Measurements from ENCODE around the gene SLC35B2. TPM values are rescaled to one million over a fixed set of nuclear protein-coding genes. Genes with fewer than 3 reads are reported as not detected.
A peak's percentile ranks its signal among the peaks of the same experiment; 100 is the strongest.

SLC35B2 gene
- total RNA-seq, 1 donor from 2014 or later, result 77.0 TPM

DNA sequence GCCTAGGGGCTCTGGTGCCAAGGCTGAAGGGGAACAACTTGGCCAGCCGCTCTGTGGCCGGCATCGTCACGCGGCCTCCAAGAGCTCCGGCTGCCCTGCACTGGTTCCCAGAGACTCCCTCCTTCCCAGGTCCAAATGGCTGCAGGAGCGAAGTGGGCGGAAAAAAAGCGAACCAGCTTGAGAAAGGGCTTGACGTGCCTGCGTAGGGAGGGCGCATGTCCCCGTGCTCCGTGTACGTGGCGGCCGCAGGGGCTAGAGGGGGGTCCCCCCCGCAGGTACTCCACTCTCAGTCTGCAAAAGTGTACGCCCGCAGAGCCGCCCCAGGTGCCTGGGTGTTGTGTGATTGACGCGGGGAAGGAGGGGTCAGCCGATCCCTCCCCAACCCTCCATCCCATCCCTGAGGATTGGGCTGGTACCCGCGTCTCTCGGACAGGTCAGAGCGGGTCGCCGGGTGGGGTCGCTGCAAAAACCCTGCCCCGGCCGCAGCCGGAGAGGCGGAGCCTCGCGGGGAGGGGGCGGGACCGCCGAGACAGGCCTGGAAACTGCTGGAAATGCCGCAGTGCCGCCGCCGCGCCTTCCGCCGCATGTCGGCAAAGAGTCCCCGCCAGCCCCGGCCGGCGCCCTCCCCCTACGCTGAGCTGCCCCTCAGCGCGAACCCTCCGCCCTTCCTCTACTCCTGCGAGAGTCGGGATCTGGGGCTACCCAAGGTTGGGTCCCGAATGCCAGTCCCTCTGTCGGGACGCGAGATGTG, 11.2 kb downstream of the SLC35B2 start:
- TF ChIP-seq, protein P1, sequence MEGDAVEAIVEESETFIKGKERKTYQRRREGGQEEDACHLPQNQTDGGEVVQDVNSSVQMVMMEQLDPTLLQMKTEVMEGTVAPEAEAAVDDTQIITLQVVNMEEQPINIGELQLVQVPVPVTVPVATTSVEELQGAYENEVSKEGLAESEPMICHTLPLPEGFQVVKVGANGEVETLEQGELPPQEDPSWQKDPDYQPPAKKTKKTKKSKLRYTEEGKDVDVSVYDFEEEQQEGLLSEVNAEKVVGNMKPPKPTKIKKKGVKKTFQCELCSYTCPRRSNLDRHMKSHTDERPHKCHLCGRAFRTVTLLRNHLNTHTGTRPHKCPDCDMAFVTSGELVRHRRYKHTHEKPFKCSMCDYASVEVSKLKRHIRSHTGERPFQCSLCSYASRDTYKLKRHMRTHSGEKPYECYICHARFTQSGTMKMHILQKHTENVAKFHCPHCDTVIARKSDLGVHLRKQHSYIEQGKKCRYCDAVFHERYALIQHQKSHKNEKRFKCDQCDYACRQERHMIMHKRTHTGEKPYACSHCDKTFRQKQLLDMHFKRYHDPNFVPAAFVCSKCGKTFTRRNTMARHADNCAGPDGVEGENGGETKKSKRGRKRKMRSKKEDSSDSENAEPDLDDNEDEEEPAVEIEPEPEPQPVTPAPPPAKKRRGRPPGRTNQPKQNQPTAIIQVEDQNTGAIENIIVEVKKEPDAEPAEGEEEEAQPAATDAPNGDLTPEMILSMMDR (IDR thresholded peaks at IDR 0.05), result peak; percentile 33
- Mint-ChIP-seq H3K36me3 (ENCODE audit: unreplicated experiment) (peaks cover 25% of the 10 kb centered on the region), H3K4me1 (ENCODE audit: unreplicated experiment) (peaks cover 31% of the 10 kb centered on the region), H3K27ac (ENCODE audit: unreplicated experiment) (peak overlapping the region; percentile 96), H3K9me3 (ENCODE audit: unreplicated experiment) (no peaks in the 10 kb centered on the region), H3K27me3 (ENCODE audit: unreplicated experiment) (no peaks in the 10 kb centered on the region), H3K4me3 (ENCODE audit: unreplicated experiment) (peak overlapping the region; percentile 93)
- peak; percentile 92 for DNase-seq (ENCODE audit: extremely low spot score, unreplicated experiment)

DNA sequence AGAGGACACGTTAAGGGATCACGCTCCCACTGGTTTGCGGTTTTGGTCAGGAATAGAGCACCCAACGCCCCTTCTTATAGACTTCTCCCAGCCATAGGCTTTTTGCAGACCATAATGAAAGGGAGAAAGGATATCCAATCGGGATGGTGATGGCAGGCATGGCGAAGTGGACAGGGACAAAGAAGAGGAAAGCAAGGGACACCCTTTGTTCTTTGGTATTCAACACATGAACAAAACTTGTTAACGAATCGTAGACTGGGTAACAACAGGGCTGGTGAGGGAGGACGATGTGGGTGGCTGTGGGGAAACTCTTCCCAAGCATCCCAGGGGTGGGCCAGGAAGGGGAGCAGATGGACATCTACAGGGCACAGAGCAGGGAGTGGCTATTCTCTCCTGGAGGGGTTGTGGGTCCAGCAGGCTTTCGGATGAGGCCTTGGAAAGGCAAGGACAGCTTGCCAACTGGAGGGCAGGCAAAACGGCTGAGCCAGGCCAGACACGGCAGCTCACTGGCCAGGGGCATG, 11.9 kb downstream of the SLC35B2 start:
- peak overlapping the region; percentile 62 for H3K27ac Mint-ChIP-seq (ENCODE audit: unreplicated experiment)
- H3K9me3 Mint-ChIP-seq (ENCODE audit: unreplicated experiment), result no peaks in the 10 kb centered on the region
- peak overlapping the region; percentile 93 for H3K4me3 Mint-ChIP-seq (ENCODE audit: unreplicated experiment)
- DNase-seq (ENCODE audit: extremely low spot score, unreplicated experiment), result no peak
- TF ChIP-seq, protein P1 (IDR thresholded peaks at IDR 0.05), result no peak
- H3K36me3 Mint-ChIP-seq (ENCODE audit: unreplicated experiment), result peaks cover 19% of the 10 kb centered on the region
- H3K27me3 Mint-ChIP-seq (ENCODE audit: unreplicated experiment), result no peaks in the 10 kb centered on the region
- peaks cover 31% of the 10 kb centered on the region for H3K4me1 Mint-ChIP-seq (ENCODE audit: unreplicated experiment)

DNA sequence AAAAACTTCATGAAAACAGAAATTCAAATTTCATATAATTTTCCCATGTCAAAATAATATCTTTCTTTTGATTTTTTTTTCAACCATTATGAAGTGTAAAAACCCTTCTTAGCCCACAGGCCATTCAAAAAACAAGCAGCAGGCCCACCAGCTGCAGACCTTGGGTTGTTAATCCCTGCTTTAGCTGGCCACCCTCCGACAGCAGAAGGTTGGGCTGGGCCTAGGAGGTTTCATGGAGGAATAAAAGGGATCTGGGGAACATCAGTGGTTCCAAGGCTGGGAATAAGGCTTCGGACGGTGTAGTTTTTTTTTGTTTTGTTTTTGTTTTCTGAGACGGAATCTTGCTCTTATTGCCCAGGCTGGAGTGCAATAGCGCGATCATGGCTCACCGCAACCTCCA, 14.0 kb downstream of the SLC35B2 start:
- Mint-ChIP-seq H3K27me3 (ENCODE audit: unreplicated experiment) (no peaks in the 10 kb centered on the region), H3K36me3 (ENCODE audit: unreplicated experiment) (peaks cover under 1% of the 10 kb centered on the region), H3K27ac (ENCODE audit: unreplicated experiment) (no peak overlapping the region), H3K9me3 (ENCODE audit: unreplicated experiment) (no peaks in the 10 kb centered on the region), H3K4me3 (ENCODE audit: unreplicated experiment) (no peak overlapping the region), H3K4me1 (ENCODE audit: unreplicated experiment) (peaks cover 13% of the 10 kb centered on the region)
- TF ChIP-seq, protein P1 (IDR thresholded peaks at IDR 0.05), result no peak
- DNase-seq (ENCODE audit: extremely low spot score, unreplicated experiment), result no peak

DNA sequence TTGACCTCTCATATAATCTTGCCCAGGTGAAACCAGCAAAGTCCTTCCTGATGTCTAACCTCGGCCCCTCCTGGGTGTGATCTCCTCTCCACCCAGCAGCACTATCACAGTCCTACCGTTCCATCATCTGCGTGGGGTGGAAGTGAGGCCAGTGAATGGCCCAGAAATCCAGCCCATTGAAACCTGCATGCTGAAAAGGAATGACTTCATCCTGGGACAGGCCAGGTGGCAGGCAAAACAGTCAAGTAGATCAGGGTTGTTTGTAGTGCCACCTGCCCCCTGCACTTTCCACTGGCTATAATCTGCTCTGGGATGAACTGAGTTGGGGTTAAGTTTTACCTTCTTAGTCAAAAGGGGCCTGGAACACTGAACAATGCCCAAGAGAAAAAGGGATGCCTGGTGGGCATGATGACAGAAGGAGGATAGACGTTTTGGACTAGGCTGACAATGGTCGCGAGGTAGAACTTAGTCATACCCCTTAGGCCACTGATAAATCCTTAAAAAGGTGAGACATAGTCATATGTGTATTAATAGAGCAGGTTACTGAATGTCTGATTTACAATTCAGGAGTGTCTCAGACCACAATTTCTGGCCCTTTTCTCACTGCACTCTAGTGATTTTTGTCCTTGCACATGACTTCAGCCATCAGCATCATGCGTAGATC, 18.5 kb downstream of the SLC35B2 start:
- no peak for DNase-seq (ENCODE audit: extremely low spot score, unreplicated experiment)
- peak overlapping the region; percentile 86 for H3K4me3 Mint-ChIP-seq (ENCODE audit: unreplicated experiment)
- TF ChIP-seq, protein P1 (IDR thresholded peaks at IDR 0.05), result no peak
- H3K9me3 Mint-ChIP-seq (ENCODE audit: unreplicated experiment), result no peaks in the 10 kb centered on the region
- peaks cover 43% of the 10 kb centered on the region for H3K4me1 Mint-ChIP-seq (ENCODE audit: unreplicated experiment)
- H3K27ac Mint-ChIP-seq (ENCODE audit: unreplicated experiment), result peak overlapping the region; percentile 97
- no peaks in the 10 kb centered on the region for H3K27me3 Mint-ChIP-seq (ENCODE audit: unreplicated experiment)
- H3K36me3 Mint-ChIP-seq (ENCODE audit: unreplicated experiment), result peaks cover 7% of the 10 kb centered on the region

DNA sequence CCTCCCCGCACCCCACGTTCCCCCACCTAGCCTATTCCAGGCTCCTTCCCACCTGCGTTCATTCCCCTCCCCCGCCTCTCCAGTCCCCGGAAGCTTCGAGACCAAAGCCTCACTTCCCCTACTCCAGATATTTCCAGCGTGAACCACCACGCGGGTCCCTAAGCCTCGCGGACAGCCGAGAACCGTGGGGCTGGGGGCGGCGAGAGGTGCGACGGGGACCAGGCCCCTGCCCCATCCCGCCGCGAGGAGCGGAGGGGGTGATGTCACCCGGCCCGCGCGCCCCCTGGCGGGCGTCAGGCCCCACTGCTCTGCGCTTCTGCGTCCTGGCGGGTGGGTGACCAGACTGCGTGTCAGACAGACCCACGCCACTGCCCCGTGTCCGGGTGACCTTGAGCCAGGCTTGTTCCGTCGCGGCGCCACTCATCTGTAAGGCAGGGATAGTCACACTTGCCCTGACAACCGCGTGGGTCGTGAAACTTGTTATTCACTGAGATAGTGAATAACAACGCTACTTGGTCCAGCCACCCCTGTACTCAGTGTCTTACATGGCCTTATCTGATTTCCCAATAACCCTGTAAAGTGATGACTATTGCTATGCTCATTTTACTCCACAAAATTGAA, 19.4 kb downstream of the SLC35B2 start:
- Mint-ChIP-seq H3K27me3 (ENCODE audit: unreplicated experiment) (no peaks in the 10 kb centered on the region), H3K27ac (ENCODE audit: unreplicated experiment) (peak overlapping the region; percentile 97), H3K4me1 (ENCODE audit: unreplicated experiment) (peaks cover 48% of the 10 kb centered on the region), H3K9me3 (ENCODE audit: unreplicated experiment) (no peaks in the 10 kb centered on the region), H3K36me3 (ENCODE audit: unreplicated experiment) (peaks cover 13% of the 10 kb centered on the region), H3K4me3 (ENCODE audit: unreplicated experiment) (peak overlapping the region; percentile 86)
- peak; percentile 95 for DNase-seq (ENCODE audit: extremely low spot score, unreplicated experiment)
- TF ChIP-seq, protein P1 (IDR thresholded peaks at IDR 0.05), result peak; percentile 98

All from osteocyte (in vitro differentiated cells).